CD4-positive, alpha-beta T cell treated with Interleukin-12 subunit alpha and Interleukin-12 subunit beta, for 1 hour (primary cell): Measurements from ENCODE around the gene AHRR.
A peak's percentile ranks its signal among the peaks of the same experiment; 100 is the strongest.

Source experiments
- DNase-seq: peaks from one replicate; pipeline ENCODE4 v3.0.0-alpha.2; 2020

The AHRR gene

GRCh38 chr5:431001-431710 is 109.6 kb downstream of the AHRR start:
- DNase-seq, result peak; percentile 18

- no peak for DNase-seq
Measured at GRCh38 chr5:431711-432050, 110.2 kb downstream of the AHRR start.

GRCh38 chr5:432201-432927 is 110.8 kb downstream of the AHRR start:
- DNase-seq, result no peak

- no peak for DNase-seq
Measured at GRCh38 chr5:432928-433791, 111.6 kb downstream of the AHRR start.

GRCh38 chr5:433836-434235 is 112.3 kb downstream of the AHRR start:
- no peak for DNase-seq

- no peak for DNase-seq
Measured at GRCh38 chr5:434443-435146, 113.1 kb downstream of the AHRR start.

GRCh38 chr5:435156-435790 is 113.8 kb downstream of the AHRR start:
- no peak for DNase-seq

- DNase-seq, result no peak
Measured at GRCh38 chr5:435961-436640, 114.6 kb downstream of the AHRR start.

- DNase-seq, result no peak
Measured at GRCh38 chr5:436641-436975, 115.1 kb downstream of the AHRR start.

- DNase-seq, result no peak
Measured at GRCh38 chr5:437281-437771, 115.8 kb downstream of the AHRR start.

GRCh38 chr5:438481-438981 is 117.0 kb downstream of the AHRR start:
- DNase-seq, result no peak

- DNase-seq, result no peak
Measured at GRCh38 chr5:439181-439580, 117.7 kb downstream of the AHRR start.

GRCh38 chr5:439636-440035 is 118.1 kb downstream of the AHRR start:
- DNase-seq, result no peak

GRCh38 chr5:440401-441201 is 119.1 kb downstream of the AHRR start:
- DNase-seq, result no peak

GRCh38 chr5:441996-442334 is 120.5 kb downstream of the AHRR start:
- DNase-seq, result no peak

- DNase-seq, result peak; percentile 81
Measured at GRCh38 chr5:442335-443238, 121.1 kb downstream of the AHRR start, which contains the start of gene EXOC3. Gene EXOC3 (plus strand): TSS chr5:443176. CDS start chr5:446206, 3,030 bp downstream.

- DNase-seq, result peak; percentile 33
Measured at GRCh38 chr5:443239-444151, 122.0 kb downstream of the AHRR start.

GRCh38 chr5:444226-444625 is 122.7 kb downstream of the AHRR start:
- no peak for DNase-seq

- DNase-seq, result no peak
Measured at GRCh38 chr5:445591-445990, 124.1 kb downstream of the AHRR start.
